Thyroid gland (tissue), 4 donors: Measurements from ENCODE around the gene ATL1.

Source experiments
- CTCF ChIP-seq, 6 experiments: fragments of 200-600 bp in 3 of 6; fragments of 450-650 bp in 3 of 6; sonication (generic) in 3 of 6; IDR thresholded peaks; one replicate each; pipeline ENCODE4 v1.5.1; 2016 to 2019; ENCODE audit warnings: antibody characterized with exemption in 6 of 6, mild to moderate bottlenecking in 2 of 6, inconsistent platforms in 1 of 6, moderate library complexity in 1 of 6
- POLR2A ChIP-seq, 2 donors: fragments of 450-650 bp; IDR thresholded peaks; one replicate each; pipeline ENCODE4 v1.6.1; 2017; ENCODE audit warnings: antibody characterized with exemption in 2 of 2, mild to moderate bottlenecking in 2 of 2, moderate library complexity in 1 of 2

- TF ChIP-seq CTCF (IDR thresholded peaks at IDR 0.05) = no peak
- TF ChIP-seq POLR2A (IDR thresholded peaks at IDR 0.05) = no peak
Measured at GRCh38 chr14:50569714-50570274, 9.8 kb downstream of the ATL1 start.
